Measurements from ENCODE around the gene EML1. TPM values are rescaled to one million over a fixed set of nuclear protein-coding genes. Genes with fewer than 3 reads are reported as not detected.

Gene EML1
- total RNA-seq, 1 experiment from 2014 or later: 16.1 TPM

GRCh38 chr14:99806836-99807235, 13.6 kb downstream of the EML1 start (continued):
- TF ChIP-seq, protein P1, sequence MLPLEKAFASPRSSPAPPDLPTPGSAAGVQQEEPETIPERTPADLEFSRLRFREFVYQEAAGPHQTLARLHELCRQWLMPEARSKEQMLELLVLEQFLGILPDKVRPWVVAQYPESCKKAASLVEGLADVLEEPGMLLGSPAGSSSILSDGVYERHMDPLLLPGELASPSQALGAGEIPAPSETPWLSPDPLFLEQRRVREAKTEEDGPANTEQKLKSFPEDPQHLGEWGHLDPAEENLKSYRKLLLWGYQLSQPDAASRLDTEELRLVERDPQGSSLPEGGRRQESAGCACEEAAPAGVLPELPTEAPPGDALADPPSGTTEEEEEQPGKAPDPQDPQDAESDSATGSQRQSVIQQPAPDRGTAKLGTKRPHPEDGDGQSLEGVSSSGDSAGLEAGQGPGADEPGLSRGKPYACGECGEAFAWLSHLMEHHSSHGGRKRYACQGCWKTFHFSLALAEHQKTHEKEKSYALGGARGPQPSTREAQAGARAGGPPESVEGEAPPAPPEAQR (CRISPR knock-in tag; IDR thresholded peaks at IDR 0.05): no peak
- no peak for TF ChIP-seq ATF1 (CRISPR knock-in tag; IDR thresholded peaks at IDR 0.05)
- no peak for TF ChIP-seq TEAD1 (CRISPR knock-in tag; IDR thresholded peaks at IDR 0.05)
- no peak for TF ChIP-seq ETV6 (CRISPR knock-in tag; IDR thresholded peaks at IDR 0.05)

- TF ChIP-seq, protein P1 (CRISPR knock-in tag; IDR thresholded peaks at IDR 0.05): no peak
- TF ChIP-seq ZBTB43 (CRISPR knock-in tag; IDR thresholded peaks at IDR 0.05) (no peak), CTCF (IDR thresholded peaks at IDR 0.05) (no peak), JUN (CRISPR knock-in tag; IDR thresholded peaks at IDR 0.05) (no peak), CREB1 (CRISPR knock-in tag; IDR thresholded peaks at IDR 0.05) (no peak), TEAD1 (CRISPR knock-in tag; IDR thresholded peaks at IDR 0.05) (no peak), GTF2I (CRISPR knock-in tag; conservative IDR thresholded peaks at IDR 0.05) (no peak), EMX1 (CRISPR knock-in tag; IDR thresholded peaks at IDR 0.05) (no peak), ZBTB21 (CRISPR knock-in tag; IDR thresholded peaks at IDR 0.05; ENCODE audit: borderline replicate concordance) (no peak), NFATC4 (CRISPR knock-in tag; IDR thresholded peaks at IDR 0.05) (no peak), TP53 (CRISPR knock-in tag; IDR thresholded peaks at IDR 0.05) (no peak), FOXP1 (CRISPR knock-in tag; IDR thresholded peaks at IDR 0.05; ENCODE audit: borderline replicate concordance) (no peak), OVOL2 (CRISPR knock-in tag; IDR thresholded peaks at IDR 0.05; ENCODE audit: borderline replicate concordance) (no peak), NFE2L1 (CRISPR knock-in tag; IDR thresholded peaks at IDR 0.05) (no peak)
- TF ChIP-seq, protein P2, sequence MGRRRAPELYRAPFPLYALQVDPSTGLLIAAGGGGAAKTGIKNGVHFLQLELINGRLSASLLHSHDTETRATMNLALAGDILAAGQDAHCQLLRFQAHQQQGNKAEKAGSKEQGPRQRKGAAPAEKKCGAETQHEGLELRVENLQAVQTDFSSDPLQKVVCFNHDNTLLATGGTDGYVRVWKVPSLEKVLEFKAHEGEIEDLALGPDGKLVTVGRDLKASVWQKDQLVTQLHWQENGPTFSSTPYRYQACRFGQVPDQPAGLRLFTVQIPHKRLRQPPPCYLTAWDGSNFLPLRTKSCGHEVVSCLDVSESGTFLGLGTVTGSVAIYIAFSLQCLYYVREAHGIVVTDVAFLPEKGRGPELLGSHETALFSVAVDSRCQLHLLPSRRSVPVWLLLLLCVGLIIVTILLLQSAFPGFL (CRISPR knock-in tag; IDR thresholded peaks at IDR 0.05; ENCODE audit: borderline replicate concordance): no peak
- no peaks in the 10 kb centered on the region for H3K36me3 Mint-ChIP-seq
- H3K9me3 Mint-ChIP-seq: no peaks in the 10 kb centered on the region
- no peak overlapping the region for H3K4me3 Mint-ChIP-seq
- ATAC-seq: peak; percentile 98
- CTCF ChIA-PET: interaction anchor here (0.5 to 2.2 kb wide), 10 partner anchors 12 to 386 kb away, joined by 3 to 11 read pairs (median 3); no protein-coding TSS in a partner anchor
- peak; percentile 39 for DNase-seq (ENCODE audit: low spot score)
- H3K27ac Mint-ChIP-seq: no peak overlapping the region
- no peaks in the 10 kb centered on the region for H3K27me3 Mint-ChIP-seq (ENCODE audit: low read depth)
- POLR2A ChIA-PET: no interaction called here
- H3K4me1 Mint-ChIP-seq: no peaks in the 10 kb centered on the region
Measured at GRCh38 chr14:99807413-99808153, 14.4 kb downstream of the EML1 start.

GRCh38 chr14:99808154-99808505, 14.9 kb downstream of the EML1 start:
- Mint-ChIP-seq H3K27ac (no peak overlapping the region), H3K36me3 (no peaks in the 10 kb centered on the region), H3K4me3 (no peak overlapping the region), H3K27me3 (ENCODE audit: low read depth) (no peaks in the 10 kb centered on the region), H3K4me1 (no peaks in the 10 kb centered on the region), H3K9me3 (no peaks in the 10 kb centered on the region)
- ChIA-PET POLR2A (no interaction called here), CTCF (interaction anchor here (0.7 to 2.2 kb wide), 5 partner anchors 32 to 373 kb away, joined by 3 to 11 read pairs (median 3); no protein-coding TSS in a partner anchor)
- no peak for DNase-seq (ENCODE audit: low spot score)
- ATAC-seq: no peak
- no peak for TF ChIP-seq SMAD3 (CRISPR knock-in tag; IDR thresholded peaks at IDR 0.05; ENCODE audit: borderline replicate concordance)
- no peak for TF ChIP-seq EMX1 (CRISPR knock-in tag; IDR thresholded peaks at IDR 0.05)
- no peak for TF ChIP-seq PRDM15 (CRISPR knock-in tag; IDR thresholded peaks at IDR 0.05)
- TF ChIP-seq ETV6 (CRISPR knock-in tag; IDR thresholded peaks at IDR 0.05): no peak
- TF ChIP-seq TEAD1 (CRISPR knock-in tag; IDR thresholded peaks at IDR 0.05): no peak
- no peak for TF ChIP-seq CTCF (IDR thresholded peaks at IDR 0.05)
- TF ChIP-seq NR3C1 (CRISPR knock-in tag; conservative IDR thresholded peaks at IDR 0.05; ENCODE audit: low read depth): no peak

Data from WTC11 (cell line).